H1 (cell line): Measurements from ENCODE around the gene TUT4. TPM values are rescaled to one million over a fixed set of nuclear protein-coding genes. Genes with fewer than 3 reads are reported as not detected.

Source experiments
- BCL11A ChIP-seq, 2 experiments: IDR thresholded peaks; one replicate each; pipeline ENCODE4 v1.6.1; 2011; ENCODE audit warnings: low read depth in 2 of 2, low read length in 2 of 2, mild to moderate bottlenecking in 2 of 2
- RNF2 ChIP-seq: fragments of 200-900, 300-1000 bp; sonication (generic); IDR thresholded peaks from 2 replicates; pipeline ENCODE4 v1.7.1; 2016; ENCODE audit warnings: borderline replicate concordance, low read depth, mild to moderate bottlenecking, antibody characterized with exemption, low read length; ENCODE audit not compliant: poor library complexity, severe bottlenecking; ENCODE audit errors: missing control alignments
- RXRA ChIP-seq: IDR thresholded peaks from 2 replicates; pipeline ENCODE4 v1.6.1; 2011; ENCODE audit warnings: low read depth, mild to moderate bottlenecking, low read length, moderate library complexity; ENCODE audit not compliant: insufficient read depth
- TAF1 ChIP-seq: IDR thresholded peaks from 2 replicates; pipeline ENCODE4 v1.6.1; 2011; ENCODE audit warnings: mild to moderate bottlenecking, low read depth, low read length
- TBP ChIP-seq: IDR thresholded peaks from 2 replicates; pipeline ENCODE4 v1.6.1; 2011; ENCODE audit warnings: low read depth, low read length, improper control_type of control experiment
- polyA plus RNA-seq, 7 experiments: library from polyadenylated mRNA; depleted of rRNA in 3 of 7; stranded (reverse) in 5 of 7; unstranded in 2 of 7; fragments of >200 nt in 5 of 7; fragments of 200-250 nt in 2 of 7; gene quantifications; 1 replicate in 5 of 7; 2 replicates in 1 of 7; 4 replicates in 1 of 7; pipeline versions ENCODE4 v1.2.1 to v1.2.3, GENCODE V29; 2011 to 2013; ENCODE audit warnings: missing spikeins in 2 of 7, mixed read lengths in 2 of 7
- total RNA-seq: library from RNA; stranded (reverse); fragmentation: NEBNext Ultra II Directional; extraction: Animal tissue kit (Norgen Biotek cat#: 25700); gene quantifications from 2 replicates; pipeline ENCODE4 v1.2.1, GENCODE V29; 2021

TUT4 gene
- total and polyA plus RNA-seq, 2 of the 8 experiments (the other 6 are each of a cell fraction or from before 2014, with no cell fraction given): 54.5 to 63.3 TPM

- TF ChIP-seq RNF2: no peak
- no peak for TF ChIP-seq BCL11A (IDR thresholded peaks at IDR 0.05; ENCODE audit: low read depth in 2 of 2, low read length in 2 of 2)
- TF ChIP-seq RXRA: no peak
- TF ChIP-seq TAF1: no peak
- TF ChIP-seq TBP: no peak
These were observed 29.3 kb upstream of the TUT4 start (continued) for GRCh38 chr1:52582116-52582696.
